D721Med (cell line): ENCODE results near the gene HSPA4L.

Experiments
- DNase-seq: peaks from one replicate; pipeline ENCODE4 v3.0.0; 2011; ENCODE audit warnings: low spot score; ENCODE audit not compliant: insufficient read length
- FAIRE-seq: peaks from 2 replicates; lab custom pipeline; 2011; peaks lifted over from hg19 to GRCh38; lab: Jason Lieb, UNC
- CTCF ChIP-seq: IDR thresholded peaks from 2 replicates; pipeline ENCODE4 v1.5.1; 2012; ENCODE audit warnings: mild to moderate bottlenecking, control low read depth; ENCODE audit not compliant: insufficient read depth; ENCODE audit errors: missing control alignments

HSPA4L gene

GRCh38 chr4:127782275-127783025 is at the start of gene HSPA4L:
Gene HSPA4L, plus strand, starts transcription at chr4:127782322. Its CDS starts 229 bp downstream, at chr4:127782551.
- FAIRE-seq (no peak), DNase-seq (no peak)
- TF ChIP-seq CTCF, result peak; percentile 37

GRCh38 chr4:127732623-127733328 is 49.3 kb upstream of the HSPA4L start:
- DNase-seq (peak; percentile 28), FAIRE-seq (peak; percentile 61)
- TF ChIP-seq CTCF, result peak; percentile 71

- DNase-seq (no peak), FAIRE-seq (no peak)
- no peak for TF ChIP-seq CTCF
These were observed 47.1 kb upstream of the HSPA4L start for GRCh38 chr4:127734976-127735375.

- DNase-seq, result no peak
- no peak for TF ChIP-seq CTCF
- no peak for FAIRE-seq
These were observed 44.8 kb upstream of the HSPA4L start for GRCh38 chr4:127737295-127737694.

- no peak for TF ChIP-seq CTCF
- FAIRE-seq (no peak), DNase-seq (no peak)
These were observed 40.9 kb upstream of the HSPA4L start for GRCh38 chr4:127741247-127741646.

- no peak for DNase-seq
- no peak for FAIRE-seq
These were observed 34.2 kb upstream of the HSPA4L start for GRCh38 chr4:127747883-127748282.

More at GRCh38 chr4:127747883-127748282, 34.2 kb upstream of the HSPA4L start:
- TF ChIP-seq CTCF, result no peak
